Measurements from ENCODE around the gene OTOP3.

OTOP3 gene

DNA sequence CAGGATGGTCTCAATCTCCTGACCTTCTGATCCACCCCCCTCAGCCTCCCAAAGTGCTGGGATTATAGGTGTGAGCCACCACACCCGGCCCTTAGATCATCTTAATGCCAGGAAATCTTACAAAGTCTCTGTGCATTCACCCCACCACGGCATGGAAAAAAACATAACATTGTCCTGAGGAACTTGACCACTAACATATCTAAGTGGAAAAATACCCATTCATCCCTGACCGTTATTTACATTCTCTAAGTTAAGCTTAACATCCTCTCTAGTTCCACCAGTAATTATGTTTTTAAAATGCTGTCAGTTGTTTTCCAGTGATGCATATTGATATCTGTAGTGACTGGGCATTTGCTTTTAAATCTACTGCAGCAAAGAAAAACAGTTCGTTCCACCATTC lies 40.2 kb downstream of the OTOP3 start:
- no peak overlapping the region for H3K27ac ChIP-seq
- no peak for TF ChIP-seq CTCF (conservative IDR thresholded peaks at IDR 0.05)
- TF ChIP-seq ZFX (IDR thresholded peaks at IDR 0.05) = no peak

DNA sequence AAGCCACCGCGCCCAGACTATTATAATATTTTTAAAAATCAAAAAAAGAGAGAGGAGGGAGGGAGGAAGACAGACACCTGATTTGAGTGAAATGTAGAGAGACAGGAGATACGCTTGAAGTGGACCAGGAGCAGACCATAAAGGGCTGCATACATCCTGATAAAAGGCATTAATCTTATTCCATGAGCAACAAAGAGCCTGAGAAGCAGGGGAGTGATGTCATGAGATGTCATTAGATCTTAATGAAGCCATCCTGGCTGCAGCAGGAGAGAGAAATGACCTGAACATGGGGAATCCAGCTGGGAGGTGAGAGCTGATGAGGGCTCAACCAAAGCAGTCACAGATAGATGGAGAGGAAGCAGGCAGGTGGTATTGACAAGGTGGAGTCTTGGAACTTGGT lies 42.1 kb downstream of the OTOP3 start:
- H3K27ac ChIP-seq = no peak overlapping the region
- TF ChIP-seq ZFX (IDR thresholded peaks at IDR 0.05) = no peak
- TF ChIP-seq CTCF (conservative IDR thresholded peaks at IDR 0.05) = no peak

DNA sequence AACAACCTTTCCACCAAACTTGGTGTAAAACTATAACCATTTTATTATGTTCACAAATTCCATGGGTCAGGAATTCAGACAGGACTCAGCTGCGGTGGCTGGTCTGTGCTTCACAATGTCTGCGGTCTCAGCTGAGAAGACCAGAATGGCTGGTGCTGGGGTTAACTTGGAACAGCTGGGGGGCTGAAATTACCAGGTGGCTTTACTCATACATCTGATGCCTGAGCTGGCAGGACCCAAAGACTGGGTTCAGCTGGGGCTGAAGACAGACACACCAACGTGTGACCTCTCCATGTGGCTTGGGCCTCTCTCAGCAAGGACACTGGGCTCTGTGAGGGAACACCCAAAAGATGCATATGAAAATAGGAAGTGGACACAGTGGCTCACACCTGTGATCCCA lies 42.5 kb downstream of the OTOP3 start:
- H3K27ac ChIP-seq = no peak overlapping the region
- TF ChIP-seq ZFX (IDR thresholded peaks at IDR 0.05) = no peak
- TF ChIP-seq CTCF (conservative IDR thresholded peaks at IDR 0.05) = no peak

DNA sequence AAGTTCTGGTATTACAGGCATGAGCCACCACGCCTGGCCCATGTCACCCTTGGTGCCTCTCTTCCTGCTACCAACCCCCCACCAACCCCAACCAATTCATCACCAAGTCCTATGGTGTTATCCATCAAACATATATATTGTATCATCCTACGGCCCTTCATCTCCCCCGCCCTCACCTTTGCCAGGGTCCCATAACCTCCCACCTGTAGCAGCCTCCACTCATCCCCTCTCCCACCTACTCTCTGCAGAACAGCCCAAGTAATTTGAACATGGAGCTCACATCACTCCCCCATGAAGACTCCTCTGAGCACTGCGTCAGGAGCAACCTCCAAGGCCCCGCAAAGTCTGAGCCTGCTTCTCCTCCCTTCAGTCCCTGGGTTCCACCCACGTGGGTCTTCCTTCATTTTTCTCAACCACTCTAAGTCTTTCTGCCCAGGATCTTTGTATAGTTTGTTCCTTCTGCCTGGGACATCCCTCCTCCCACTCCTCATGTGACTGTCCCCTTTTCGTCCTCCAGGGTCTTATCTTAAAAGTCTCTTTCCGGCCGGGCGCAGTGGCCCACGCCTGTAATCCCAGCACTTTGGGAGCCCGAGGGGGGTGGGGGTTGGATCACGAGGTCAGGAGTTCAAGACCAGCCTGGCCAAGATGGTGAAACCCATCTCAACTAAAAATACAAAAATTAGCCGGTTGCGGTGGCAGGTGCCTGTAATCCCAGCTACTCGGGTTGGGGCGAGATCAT lies 43.9 kb downstream of the OTOP3 start:
- TF ChIP-seq ZFX (IDR thresholded peaks at IDR 0.05) (no peak), CTCF (conservative IDR thresholded peaks at IDR 0.05) (no peak)
- H3K27ac ChIP-seq = no peak overlapping the region

DNA sequence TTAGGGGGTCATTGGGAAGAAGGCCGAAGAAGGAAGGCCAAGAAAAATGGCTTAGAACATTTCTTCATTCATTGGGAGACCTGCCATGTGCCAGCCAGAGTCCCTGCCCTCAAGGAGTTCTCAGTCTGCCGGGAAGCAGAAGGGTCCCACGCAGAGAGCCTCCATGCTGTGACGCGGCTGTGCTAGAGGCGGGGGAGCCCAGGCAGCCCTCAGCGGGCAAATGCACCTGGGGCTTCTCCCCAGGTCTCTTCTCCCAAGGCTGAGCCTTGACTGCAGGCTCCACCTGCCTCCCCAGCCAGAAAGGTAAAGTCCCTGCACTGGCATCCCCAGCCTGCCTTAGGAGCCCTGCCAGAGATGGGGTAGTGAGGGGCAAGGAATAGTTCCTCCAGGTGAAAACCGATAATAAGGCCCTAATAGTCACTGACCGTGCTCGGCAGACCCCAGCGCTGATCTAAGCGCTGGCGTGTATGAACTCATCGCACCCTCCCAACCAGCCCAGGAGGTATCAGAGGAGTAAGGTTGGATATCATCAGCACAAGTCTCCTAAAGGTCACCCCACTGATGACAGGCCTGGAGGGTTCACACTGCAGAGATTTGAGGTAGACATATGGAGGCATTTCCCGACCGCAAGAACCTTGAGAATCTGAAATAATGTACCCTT lies 45.8 kb downstream of the OTOP3 start:
- peak overlapping the region; percentile 86 for H3K27ac ChIP-seq
- no peak for TF ChIP-seq CTCF (conservative IDR thresholded peaks at IDR 0.05)
- no peak for TF ChIP-seq ZFX (IDR thresholded peaks at IDR 0.05)

DNA sequence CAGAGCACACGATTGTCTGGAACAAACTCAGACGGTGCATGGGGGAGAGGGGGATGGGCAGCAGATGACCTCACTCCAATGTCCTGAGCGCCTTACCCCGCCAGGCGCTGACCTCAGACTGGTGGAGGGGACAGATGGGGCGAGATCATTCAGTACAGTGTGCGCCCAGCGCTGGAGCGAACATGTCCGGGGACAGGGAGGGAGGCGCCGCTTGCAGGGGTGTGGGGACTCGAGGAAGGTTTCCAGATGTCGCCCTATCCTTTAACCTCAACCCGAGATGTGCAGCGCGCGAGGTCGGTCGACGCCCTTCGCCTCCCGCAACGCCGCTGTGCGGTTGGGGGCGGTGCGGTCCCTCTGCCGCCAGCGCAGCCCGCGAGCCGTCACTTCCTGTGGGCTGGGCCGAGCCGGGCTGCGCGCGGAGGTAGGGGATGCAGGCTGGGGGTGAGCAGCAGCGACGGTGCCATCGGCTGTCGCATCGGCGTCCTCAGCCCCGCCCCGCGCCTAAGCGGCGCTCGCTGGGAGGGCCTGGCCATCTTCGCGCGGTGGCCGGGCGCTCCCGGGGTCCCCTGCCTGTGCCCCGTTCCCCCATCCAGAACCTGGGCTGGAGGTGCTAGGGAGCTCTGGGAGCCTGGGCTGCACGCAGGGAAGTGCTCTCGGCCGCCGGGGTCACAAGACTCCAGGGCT lies 46.4 kb downstream of the OTOP3 start:
- peak overlapping the region; percentile 86 for H3K27ac ChIP-seq
- TF ChIP-seq CTCF (conservative IDR thresholded peaks at IDR 0.05) (no peak), ZFX (IDR thresholded peaks at IDR 0.05) (peak; percentile 13; the same call in 1 of the 2 replicates)

GRCh38 chr17:74982663-74983313 lies 47.1 kb downstream of the OTOP3 start:
- peak overlapping the region; percentile 86 for H3K27ac ChIP-seq
